ENCODE results near the gene MARCHF11.

MARCHF11 gene

DNA sequence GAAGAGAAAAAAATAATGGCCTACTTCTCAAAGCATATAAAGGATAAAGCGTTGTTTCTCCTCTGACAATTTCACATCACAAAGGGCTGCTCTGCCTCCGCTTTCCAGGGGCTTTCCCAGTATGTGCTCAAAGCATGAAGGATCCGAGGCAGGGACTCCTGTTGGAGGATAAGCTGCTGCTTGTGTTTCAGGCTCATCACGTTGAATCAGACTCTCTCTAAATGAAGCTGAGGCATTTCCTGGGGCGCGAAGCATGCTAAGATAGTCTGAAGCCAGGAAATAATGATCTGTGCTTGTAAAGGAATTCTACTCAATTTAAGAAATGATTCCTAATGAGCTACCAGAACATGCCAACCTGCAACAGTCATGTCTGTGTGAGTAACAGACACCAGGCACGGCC lies 97.5 kb downstream of the MARCHF11 start:
- Histone ChIP-seq H2AFZ (ENCODE audit: low read depth) (no peak overlapping the region), H3K27ac (no peak overlapping the region), H3K4me2 (no peak overlapping the region), H3K9ac (no peak overlapping the region), H3K4me3 (IDR thresholded peaks at IDR 0.05; ENCODE audit: insufficient read depth, low read depth, low read length) (no peak overlapping the region), H3K4me1 (ENCODE audit: low read depth, poor library complexity, severe bottlenecking) (no peaks in the 10 kb centered on the region), H3K36me3 (ENCODE audit: insufficient read depth) (no peaks in the 10 kb centered on the region), H3K79me2 (ENCODE audit: insufficient read depth, low read depth) (no peaks in the 10 kb centered on the region), H4K20me1 (ENCODE audit: insufficient read depth) (no peaks in the 10 kb centered on the region), H3K27me3 (ENCODE audit: insufficient read depth, low read depth) (no peaks in the 10 kb centered on the region)
- no peak for TF ChIP-seq CTCF (conservative IDR thresholded peaks at IDR 0.05; ENCODE audit: low read depth, low read length)

GRCh38 chr5:16081376-16081955 lies 98.1 kb downstream of the MARCHF11 start:
- Histone ChIP-seq H3K27me3 (ENCODE audit: insufficient read depth, low read depth) (no peaks in the 10 kb centered on the region), H3K4me3 (IDR thresholded peaks at IDR 0.05; ENCODE audit: insufficient read depth, low read depth, low read length) (no peak overlapping the region), H3K4me2 (no peak overlapping the region), H4K20me1 (ENCODE audit: insufficient read depth) (no peaks in the 10 kb centered on the region), H2AFZ (ENCODE audit: low read depth) (no peak overlapping the region), H3K9ac (no peak overlapping the region), H3K27ac (no peak overlapping the region), H3K36me3 (ENCODE audit: insufficient read depth) (no peaks in the 10 kb centered on the region), H3K4me1 (ENCODE audit: low read depth, poor library complexity, severe bottlenecking) (no peaks in the 10 kb centered on the region), H3K79me2 (ENCODE audit: insufficient read depth, low read depth) (no peaks in the 10 kb centered on the region)
- no peak for TF ChIP-seq CTCF (conservative IDR thresholded peaks at IDR 0.05; ENCODE audit: low read depth, low read length)

DNA sequence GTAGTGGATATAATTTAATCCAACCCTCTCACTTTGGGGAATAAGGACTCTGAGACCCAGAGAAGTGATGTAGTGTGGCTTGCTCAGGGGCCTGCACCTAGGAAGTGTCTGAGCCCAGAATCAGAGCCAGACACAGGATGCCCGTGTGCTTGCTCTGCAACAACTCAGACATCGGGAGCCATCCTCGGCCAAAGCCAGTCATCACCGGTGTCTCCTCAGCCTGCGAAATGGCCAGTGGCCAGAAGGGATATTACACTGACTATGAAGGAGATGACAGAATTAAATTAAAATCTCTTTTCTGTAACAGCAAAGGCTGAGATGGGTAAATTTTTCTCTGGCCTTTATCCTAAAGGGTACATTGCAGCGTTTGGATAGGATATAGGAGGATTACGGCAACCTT lies 102.9 kb downstream of the MARCHF11 start:
- TF ChIP-seq CTCF (conservative IDR thresholded peaks at IDR 0.05; ENCODE audit: low read depth, low read length) = no peak
- no peak overlapping the region for H3K27ac ChIP-seq

DNA sequence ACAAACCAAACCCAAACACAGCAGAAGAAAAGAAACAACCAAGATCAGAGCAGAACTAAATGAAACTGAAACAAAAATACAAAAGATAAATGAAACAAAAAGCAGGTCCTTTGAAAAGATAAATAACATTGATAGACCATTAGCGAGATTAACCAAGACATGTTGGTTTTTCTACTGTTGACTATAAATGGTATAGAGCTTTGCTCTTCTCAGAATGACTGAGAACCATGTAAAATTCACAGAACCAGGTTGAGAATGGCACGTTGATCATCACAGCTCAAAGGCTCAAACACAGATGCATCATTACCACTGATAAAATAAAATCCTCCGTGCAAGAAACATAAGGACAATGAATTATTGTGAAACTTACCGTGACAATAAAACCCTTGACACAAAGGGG lies 105.2 kb downstream of the MARCHF11 start:
- no peaks in the 10 kb centered on the region for H3K79me2 ChIP-seq (ENCODE audit: insufficient read depth, low read depth)
- no peak overlapping the region; the same call in 1 of the 2 replicates for H3K27ac ChIP-seq
- TF ChIP-seq CTCF (conservative IDR thresholded peaks at IDR 0.05; ENCODE audit: low read depth, low read length) = no peak
- no peaks in the 10 kb centered on the region for H3K27me3 ChIP-seq (ENCODE audit: insufficient read depth, low read depth)
- no peaks in the 10 kb centered on the region for H4K20me1 ChIP-seq (ENCODE audit: insufficient read depth)
- H3K4me1 ChIP-seq (ENCODE audit: low read depth, poor library complexity, severe bottlenecking) = peaks cover 32% of the 10 kb centered on the region
- no peaks in the 10 kb centered on the region for H3K36me3 ChIP-seq (ENCODE audit: insufficient read depth)
- H2AFZ ChIP-seq (ENCODE audit: low read depth) = 0 out of 2 replicates have a peak overlapping the region, but pooled peaks have one; percentile 0
- no peak overlapping the region for H3K4me3 ChIP-seq (IDR thresholded peaks at IDR 0.05; ENCODE audit: insufficient read depth, low read depth, low read length)
- peak overlapping the region; percentile 22 for H3K4me2 ChIP-seq
- no peak overlapping the region for H3K9ac ChIP-seq

More for the DNA sequence above, 102.9 kb downstream of the MARCHF11 start:
- Histone ChIP-seq H3K27me3 (ENCODE audit: insufficient read depth, low read depth) (no peaks in the 10 kb centered on the region), H3K36me3 (ENCODE audit: insufficient read depth) (no peaks in the 10 kb centered on the region), H3K4me3 (IDR thresholded peaks at IDR 0.05; ENCODE audit: insufficient read depth, low read depth, low read length) (no peak overlapping the region), H3K4me2 (no peak overlapping the region), H3K4me1 (ENCODE audit: low read depth, poor library complexity, severe bottlenecking) (peaks cover 32% of the 10 kb centered on the region), H2AFZ (ENCODE audit: low read depth) (no peak overlapping the region), H3K79me2 (ENCODE audit: insufficient read depth, low read depth) (no peaks in the 10 kb centered on the region), H3K9ac (no peak overlapping the region), H4K20me1 (ENCODE audit: insufficient read depth) (no peaks in the 10 kb centered on the region)

All from KMS-11 (cell line).